K562 (cell line): ENCODE measurements around the gene HSPA4L.

ENCODE experiments used
- HLTF ChIP-seq: fragments of 450-650 bp; IDR thresholded peaks from 2 replicates; pipeline ENCODE4 v1.6.1; 2016
- POLR2AphosphoS5 ChIP-seq: IDR thresholded peaks from 2 replicates; pipeline ENCODE4 v1.6.1; 2011; ENCODE audit warnings: mild to moderate bottlenecking, low read depth, low read length, moderate library complexity; ENCODE audit not compliant: control insufficient read depth, insufficient read depth
- RAD21 ChIP-seq, 2 experiments: fragments of 250-450 bp in 1 of 2; fragments of 450-650 bp in 1 of 2; sonication (Bioruptor Pico) in 1 of 2; formaldehyde crosslinking in 1 of 2; IDR thresholded peaks in 1 of 2; conservative IDR thresholded peaks in 1 of 2; 2 replicates each; pipeline versions ENCODE4 v1.4.0 to v1.8.0; 2020 to 2022; ENCODE audit warnings: mild to moderate bottlenecking in 2 of 2, moderate library complexity in 1 of 2
- SETDB1 ChIP-seq: IDR thresholded peaks from one replicate; pipeline ENCODE4 v1.6.1; 2012; ENCODE audit warnings: low read length, control low read depth, inconsistent platforms
- TAF1 ChIP-seq: IDR thresholded peaks from 2 replicates; pipeline ENCODE4 v1.6.1; 2011; ENCODE audit warnings: mild to moderate bottlenecking, low read length, moderate library complexity; ENCODE audit not compliant: insufficient read depth, control insufficient read depth, severe bottlenecking; ENCODE audit errors: extremely low read depth
- ZC3H8 ChIP-seq: fragments of 450-650 bp; IDR thresholded peaks from 2 replicates; pipeline ENCODE4 v1.6.1; 2017

DNA sequence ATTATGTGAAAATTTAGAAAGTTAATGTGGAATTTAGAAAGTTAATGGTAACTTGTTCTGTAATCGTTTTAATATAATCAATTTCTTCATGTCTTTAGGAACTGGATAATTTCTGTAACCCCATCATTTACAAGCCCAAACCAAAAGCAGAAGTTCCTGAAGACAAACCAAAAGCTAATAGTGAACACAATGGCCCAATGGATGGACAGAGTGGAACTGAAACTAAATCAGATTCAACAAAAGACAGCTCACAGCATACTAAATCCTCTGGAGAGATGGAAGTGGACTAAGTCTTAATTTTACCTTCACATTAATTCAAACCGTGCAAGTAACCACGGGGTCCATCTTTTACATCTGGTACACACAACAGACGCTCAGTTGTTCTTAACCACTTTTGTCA lies 50.5 kb downstream of the HSPA4L start:
- TF ChIP-seq ZC3H8 (no peak), TAF1 (no peak), POLR2AphosphoS5 (no peak), SETDB1 (no peak), RAD21 (CRISPR knock-in tag; conservative IDR thresholded peaks at IDR 0.05 in 1 of 2, IDR thresholded peaks at IDR 0.05 in 1 of 2) (no peak), HLTF (no peak)
